Skin of body (tissue), 2 donors: ENCODE results near the gene ZNF362. TPM values are rescaled to one million over a fixed set of nuclear protein-coding genes. Genes with fewer than 3 reads are reported as not detected.
"Not testable (repeated sequence)": the region's sequence is repeated elsewhere in the genome, so short reads cannot be mapped to it uniquely, and the experiment has no call there.

Source experiments
- DNase-seq: peaks from one replicate; lab custom pipeline; 2025; lab: John Stamatoyannopoulos, UW
- total RNA-seq: library from RNA; depleted of rRNA; stranded (reverse); fragments of >200 nt; gene quantifications from one replicate; pipeline ENCODE4 v1.2.3, GENCODE V29; 2014

ZNF362 gene
- total RNA-seq, 1 donor from 2014 or later = 9.4 TPM

DNA sequence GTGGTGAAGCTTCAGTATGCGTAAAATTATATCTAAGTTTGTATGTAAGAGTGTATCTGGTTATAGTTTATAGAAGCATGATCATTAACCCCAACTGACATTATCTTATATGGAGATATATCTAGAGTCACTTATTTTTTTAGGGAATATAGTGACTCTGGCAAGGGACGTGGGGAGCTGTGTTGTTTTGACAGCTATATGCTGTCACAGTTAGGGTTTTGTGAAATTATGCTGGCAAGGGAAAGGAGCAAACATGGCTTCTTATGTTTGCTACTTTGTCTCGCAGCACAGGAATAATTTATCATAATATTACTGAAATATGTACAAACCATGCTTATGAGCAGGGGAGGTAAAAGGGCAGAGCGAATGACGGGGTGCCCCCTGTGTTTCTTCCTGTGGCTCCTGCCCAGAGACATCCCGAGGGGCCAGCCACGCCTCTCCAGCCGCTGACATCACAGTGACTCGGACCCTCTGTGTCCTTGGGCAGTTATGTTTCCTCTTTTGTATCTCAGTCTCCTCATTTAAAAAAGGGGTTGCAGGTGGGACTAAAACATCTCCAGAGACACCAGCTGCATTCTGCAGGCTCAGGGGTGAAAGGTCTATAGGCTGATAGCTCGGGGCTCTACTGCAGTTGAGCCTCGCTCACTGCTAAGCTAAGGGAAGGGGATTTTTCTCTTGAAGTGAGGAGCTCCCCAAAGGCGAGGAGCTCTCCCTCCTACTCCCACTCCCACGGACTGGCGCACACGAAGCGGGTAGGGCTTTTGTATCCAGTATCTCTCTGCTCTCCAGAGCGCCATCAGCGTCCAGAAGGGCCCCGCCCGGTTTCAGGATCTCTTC, 49.7 kb downstream of the ZNF362 start:
- no peak for DNase-seq

DNA sequence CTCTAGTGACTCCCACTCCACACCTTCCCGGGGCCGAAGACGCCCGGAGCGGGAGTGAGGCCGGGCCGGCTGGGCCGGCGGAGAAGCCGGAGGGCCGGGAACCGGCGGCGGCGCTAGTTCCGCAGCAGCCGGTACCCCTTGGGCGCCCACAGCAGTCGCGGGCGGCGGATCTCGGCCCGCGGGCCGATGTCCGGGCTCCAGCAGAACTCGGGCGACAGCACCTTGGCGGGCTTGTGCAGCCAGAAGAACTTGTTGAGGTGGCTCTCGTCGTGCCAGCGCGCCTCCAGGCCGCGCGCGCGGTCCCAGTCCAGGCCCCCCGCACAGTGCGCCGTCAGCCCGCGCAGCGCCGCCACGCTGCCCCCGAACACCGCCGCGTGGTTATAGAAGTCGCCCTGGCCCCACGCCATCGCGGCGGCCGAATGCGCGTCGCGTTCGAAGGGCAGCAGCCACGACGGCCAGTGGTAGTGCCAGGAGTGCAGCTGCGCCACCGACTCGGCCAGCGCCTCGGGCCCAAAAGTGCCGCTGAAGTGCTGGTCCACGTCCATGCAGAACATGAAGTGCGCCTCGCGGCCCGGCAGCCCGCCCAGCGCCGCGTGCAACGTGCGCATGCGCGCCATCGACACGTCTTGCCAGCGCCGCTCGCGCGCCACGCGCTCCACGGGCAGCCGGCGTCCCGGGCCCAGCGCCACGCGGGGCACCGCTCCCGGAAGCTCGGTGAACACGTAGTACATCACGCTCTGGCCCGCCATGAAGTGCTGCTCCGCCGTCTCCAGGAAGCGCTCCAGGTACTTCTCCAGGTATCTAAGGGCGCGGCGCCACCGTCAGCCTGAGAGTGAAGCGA, 50.6 kb downstream of the ZNF362 start:
- DNase-seq = no peak

DNA sequence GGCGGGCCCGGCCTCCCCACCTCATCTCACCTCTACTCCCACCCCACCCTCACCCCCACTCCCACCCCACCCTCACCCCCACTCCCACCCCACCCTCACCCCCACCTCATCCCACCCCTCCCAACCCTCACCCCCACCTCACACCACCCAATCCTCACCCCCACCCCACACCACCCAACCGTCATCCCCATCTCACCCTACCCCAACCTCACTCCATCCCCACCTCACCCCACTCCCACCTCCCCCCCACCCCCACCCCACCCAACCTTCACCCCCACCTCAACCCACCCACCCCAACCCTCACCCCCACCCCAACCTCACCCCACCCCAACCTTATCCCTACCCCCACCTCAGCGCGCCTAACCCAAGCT, 51.2 kb downstream of the ZNF362 start:
- no peak for DNase-seq

DNA sequence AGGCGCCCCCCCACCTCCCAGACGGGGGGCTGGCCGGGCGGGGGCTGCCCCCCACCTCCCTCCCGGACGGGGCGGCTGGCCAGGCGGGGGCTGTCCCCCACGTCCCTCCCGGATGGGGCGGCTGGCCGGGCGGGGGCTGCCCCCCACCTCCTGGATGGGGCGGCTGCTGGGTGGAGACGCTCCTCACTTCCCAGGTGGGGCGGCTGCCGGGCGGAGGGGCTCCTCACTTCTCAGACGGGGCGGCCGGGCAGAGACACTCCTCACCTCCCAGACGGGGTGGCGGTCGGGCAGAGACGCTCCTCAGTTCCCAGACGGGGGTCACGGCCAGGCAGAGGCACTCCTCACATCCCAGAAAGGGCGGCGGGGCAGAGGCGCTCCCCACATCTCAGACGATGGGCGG, 53.1 kb downstream of the ZNF362 start:
- not testable (repeated sequence) for DNase-seq

DNA sequence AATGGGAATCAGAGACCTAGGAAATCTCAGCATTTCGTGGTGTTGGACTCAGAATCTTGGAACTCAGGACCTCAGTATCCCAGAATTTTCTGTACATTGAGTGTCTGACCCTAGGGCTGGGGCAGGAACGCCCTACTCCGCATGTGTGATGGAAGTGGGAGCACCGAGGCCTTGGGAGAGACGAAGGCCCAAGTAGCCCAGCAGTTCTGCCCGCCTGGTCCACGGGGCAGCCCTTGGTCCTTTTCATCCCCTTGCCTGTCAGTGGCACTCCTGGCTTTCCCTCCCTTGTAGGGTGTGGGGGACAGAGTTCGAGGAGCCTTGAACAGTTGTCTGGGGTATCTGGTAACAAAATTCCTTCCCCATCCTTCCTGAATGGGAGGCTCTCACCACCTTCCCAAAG, 54.4 kb downstream of the ZNF362 start:
- no peak for DNase-seq

DNA sequence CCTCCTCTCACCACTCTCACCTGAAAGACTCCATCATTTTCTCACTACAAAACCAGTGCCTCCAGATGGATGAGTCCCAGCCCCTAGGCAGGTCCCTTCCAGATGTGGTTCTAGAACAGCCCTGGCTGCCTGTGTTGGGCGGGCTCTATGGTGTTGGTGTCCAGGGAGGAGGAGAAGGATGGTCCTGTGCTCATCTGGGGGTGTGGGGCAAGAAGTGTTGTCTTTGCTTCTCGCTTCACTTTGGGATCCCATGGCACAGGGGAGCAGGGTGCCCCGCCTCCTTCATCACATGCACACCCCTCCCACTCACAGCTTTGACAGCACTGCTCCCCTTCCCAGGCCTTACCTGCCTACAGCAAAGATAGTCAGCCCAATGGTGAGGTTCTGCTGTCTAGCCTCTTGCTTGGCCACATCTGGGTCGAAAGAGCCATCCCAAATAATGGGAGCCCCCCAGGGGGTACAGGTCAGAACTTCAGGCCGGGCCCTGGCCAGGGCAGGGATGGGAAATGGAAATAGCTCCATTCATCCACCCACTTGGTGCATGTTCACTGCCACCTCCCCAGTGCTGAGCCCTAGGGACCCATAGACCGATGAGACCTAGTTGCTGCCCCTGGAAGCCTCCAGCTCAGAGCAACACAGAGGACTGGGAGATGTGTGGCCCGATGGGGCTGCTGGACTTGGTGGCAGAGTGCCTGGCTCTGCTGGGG, 55.6 kb downstream of the ZNF362 start:
- DNase-seq = no peak

DNA sequence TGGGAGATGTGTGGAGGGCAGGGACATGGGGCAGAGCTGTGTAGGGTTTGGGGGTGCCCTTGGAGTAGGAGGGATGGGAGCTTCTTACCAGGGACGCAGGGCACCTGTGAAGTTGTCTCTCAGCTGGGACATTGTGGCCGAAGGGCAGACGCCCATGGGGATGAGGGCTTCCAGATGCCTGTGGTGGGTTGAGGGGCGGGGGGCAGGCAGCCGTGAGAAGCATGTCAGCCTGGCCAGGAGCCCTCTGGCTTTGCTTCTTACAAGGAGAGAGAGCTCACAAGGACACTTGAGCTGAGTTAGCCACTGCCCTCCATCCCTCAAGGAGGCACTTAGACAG, 56.1 kb downstream of the ZNF362 start:
- no peak for DNase-seq

DNA sequence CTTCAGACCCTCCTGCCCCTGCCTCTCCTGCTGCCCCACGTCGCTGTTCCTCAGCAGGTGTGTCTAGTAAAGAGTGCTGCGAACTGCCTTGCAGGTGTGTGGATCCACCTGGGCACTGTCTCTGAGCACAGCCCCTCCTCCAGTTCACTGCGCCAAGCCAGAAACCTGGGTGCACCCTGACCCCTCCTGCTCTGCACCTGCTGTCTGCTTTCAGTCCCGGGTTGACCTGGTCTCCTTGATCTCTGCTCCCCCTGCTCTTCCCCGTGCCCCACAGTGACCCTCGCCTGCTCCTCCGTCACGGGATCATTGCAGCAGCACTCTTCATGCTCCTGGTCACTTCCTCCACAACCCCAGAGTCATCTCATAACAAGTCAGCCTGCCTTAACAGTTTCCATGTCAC, 58.1 kb downstream of the ZNF362 start:
- no peak for DNase-seq

DNA sequence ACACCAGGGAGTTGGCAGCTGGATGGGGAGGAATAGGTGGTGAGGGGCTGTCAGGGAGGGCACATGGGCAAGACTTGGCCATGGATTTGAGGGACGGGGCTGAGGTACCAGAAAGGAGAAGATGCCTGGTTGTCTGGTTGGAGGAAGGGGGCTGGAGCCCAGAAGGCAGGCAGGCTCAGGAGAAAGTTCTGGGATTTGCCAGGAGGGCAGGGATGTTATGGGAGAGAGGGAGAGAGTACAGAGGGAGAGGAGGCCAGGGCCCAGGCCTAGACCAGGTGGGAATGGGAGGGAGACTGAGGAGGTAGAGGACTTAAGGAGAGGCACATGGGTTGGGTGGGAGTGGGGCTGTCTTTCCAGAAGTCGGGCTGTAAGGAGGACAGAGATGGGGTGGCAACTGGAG, 60.3 kb downstream of the ZNF362 start:
- DNase-seq = no peak

DNA sequence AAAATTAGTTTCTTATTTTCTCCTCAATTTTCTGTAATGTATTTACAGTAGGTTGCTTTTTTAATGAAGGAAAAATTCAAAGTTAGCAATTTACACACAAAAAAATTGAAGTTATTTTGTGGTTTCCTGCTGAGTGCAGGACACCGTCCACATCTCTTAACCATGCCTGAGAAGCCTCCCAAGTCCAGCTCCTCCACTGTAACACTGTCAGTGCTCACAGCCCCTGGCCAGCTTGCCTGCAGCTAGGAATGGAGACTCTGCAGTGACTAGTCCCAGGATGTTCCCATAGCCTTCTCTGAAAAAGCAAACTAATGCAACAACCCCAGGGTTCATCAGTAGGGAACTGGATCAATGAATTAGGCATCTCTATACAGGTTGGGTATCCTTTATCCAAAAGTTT, 61.1 kb downstream of the ZNF362 start:
- no peak for DNase-seq

DNA sequence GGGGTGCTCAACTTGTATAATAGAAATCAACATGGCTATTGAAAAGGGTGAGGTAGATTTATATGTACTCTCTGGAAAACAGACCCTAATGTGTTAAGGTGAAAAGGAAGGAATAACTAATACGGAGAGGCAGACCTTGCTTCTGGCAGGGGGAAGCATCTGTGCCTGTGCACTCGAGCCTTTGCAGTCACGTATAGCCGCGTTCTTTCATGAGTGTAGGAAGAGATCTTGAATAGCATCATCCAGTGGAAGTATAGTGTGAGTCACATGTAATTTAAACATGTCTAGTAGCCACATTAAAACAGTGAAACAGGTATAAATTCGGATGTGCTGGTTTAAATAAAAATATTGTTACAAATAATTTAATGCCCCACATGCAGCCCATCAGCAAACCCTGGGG, 61.7 kb downstream of the ZNF362 start:
- no peak for DNase-seq

DNA sequence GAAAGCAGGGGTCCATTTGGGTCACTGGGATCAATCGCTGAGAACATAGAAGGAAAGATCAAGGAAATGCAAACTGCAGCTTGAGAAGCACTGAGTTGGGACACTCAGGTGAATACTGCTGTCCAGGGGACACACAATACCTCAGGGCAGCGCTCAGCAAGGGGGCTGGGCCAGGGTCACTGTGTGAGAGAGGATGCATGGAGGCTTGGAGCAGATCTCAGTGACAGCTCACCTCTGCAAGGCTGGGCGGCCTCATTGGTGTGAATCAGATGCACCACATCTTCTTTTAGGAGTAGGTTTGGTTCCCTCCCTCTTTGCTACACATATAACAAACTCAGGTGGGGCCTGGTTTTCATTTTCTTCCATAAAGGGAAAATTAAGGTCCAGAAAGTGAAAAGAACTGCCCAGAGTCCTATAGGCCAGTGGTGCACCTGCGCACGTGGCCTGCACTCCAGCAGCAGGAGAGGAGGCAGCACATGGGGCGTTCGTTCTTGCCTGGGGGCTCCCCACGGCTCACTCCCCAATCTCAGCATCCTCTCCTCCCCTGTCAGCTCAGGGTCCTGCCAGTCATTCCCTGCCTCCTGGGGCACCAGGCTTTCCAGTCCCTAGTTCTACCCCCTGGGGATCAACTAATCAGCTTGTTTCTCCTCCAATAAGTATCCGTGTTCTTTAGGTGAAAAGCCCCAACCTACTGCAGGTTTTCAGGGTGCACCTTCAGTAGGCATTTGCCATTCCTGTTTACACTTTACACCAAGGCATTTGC, 63.1 kb downstream of the ZNF362 start:
- no peak for DNase-seq

DNA sequence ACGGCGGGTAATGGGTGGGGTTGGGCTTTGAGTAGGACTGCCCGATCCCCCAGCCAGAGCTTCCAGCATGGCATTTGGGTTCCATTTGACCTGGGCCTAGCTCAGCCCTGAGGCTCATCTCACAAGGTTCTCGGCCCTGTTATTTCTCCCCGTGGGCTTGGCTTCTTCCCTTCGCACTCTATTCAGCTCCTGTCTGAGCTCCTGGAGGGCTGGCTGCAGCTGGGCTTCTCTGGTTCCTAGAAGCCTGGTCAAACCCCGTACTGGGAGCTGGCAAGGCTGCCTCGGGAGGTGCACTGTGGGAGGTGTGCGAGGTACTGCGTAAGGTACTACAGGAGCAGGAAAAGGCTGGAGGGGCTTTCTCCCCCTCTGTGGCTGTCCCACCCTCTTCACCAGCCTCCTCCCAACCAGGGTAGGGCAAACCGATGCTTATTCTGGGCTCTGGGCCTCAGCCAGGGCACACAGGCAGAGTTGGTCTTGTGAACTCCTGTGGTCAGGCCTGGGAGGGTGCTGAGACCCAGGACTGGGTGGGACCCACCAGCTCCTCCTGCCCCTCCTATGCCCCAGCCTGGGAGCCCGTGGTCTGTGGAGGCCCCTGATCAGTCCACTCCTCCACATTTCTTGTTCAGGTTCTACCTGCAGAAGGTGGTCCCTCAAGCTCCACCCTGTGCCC, 63.8 kb downstream of the ZNF362 start:
- DNase-seq = no peak

DNA sequence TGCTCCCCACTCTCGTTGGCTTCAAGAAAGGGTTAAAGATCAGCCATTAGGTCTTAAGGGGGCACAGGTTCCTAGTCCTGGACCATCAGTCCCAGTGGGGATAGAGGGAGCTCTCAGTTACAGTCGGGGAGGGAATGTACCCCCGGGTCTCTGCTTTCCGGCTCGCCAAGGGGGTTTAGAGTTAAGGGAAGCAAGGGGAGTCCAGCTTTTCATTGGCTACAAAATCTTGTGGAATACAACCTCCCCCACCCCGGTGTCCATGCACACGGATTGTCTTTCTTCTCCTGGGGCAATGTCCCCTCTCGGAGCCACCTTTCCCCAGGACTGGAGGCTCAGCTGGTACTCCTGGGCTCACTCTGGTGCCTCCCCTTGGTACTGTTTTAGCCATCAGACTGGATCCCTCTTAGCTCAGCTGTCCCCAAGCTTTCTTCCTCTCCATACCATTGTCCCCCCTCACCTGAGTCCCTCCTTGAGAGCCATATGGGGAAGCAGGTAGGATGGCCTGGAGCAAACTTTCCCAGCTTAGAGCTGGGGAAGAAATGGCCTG, 64.4 kb downstream of the ZNF362 start, which contains the start of gene A3GALT2:
Gene A3GALT2 (minus strand): TSS at position 480 of the 547 bp plus-strand sequence. CDS start 0 bp downstream, at position 480.
- DNase-seq = no peak

DNA sequence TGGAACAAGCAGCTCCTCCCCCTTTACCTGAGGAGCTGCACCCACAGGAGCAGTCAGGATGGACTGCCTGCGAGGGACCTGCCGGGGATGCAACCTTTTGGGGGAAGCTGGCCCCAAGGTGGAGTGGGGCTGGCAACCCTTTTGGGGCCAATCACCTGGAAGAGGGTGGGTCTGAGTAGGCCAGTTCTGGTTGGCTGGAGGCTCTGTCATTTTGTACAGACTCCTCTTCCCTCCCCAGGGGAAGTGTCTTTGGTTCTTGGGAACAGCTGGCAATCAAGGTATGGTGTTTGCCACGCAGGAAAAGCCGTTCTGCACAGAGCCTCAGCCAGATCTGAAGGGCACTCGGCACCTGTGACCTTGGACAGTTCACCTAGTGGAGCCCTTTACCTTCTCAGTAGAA, 64.9 kb downstream of the ZNF362 start:
- DNase-seq = no peak

DNA sequence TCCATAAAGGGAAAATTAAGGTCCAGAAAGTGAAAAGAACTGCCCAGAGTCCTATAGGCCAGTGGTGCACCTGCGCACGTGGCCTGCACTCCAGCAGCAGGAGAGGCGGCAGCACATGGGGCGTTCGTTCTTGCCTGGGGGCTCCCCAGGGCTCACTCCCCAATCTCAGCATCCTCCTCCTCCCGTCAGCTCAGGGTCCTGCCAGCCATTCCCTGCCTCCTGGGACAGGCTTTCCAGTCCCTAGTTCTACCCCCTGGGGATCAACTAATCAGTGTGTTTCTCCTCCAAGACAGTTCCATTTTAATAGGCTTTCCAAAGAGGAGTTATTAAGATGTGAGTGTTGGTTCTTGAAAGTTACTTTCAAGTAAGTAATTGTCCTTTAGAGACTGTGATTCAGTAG, 65.8 kb downstream of the ZNF362 start:
- no peak for DNase-seq

DNA sequence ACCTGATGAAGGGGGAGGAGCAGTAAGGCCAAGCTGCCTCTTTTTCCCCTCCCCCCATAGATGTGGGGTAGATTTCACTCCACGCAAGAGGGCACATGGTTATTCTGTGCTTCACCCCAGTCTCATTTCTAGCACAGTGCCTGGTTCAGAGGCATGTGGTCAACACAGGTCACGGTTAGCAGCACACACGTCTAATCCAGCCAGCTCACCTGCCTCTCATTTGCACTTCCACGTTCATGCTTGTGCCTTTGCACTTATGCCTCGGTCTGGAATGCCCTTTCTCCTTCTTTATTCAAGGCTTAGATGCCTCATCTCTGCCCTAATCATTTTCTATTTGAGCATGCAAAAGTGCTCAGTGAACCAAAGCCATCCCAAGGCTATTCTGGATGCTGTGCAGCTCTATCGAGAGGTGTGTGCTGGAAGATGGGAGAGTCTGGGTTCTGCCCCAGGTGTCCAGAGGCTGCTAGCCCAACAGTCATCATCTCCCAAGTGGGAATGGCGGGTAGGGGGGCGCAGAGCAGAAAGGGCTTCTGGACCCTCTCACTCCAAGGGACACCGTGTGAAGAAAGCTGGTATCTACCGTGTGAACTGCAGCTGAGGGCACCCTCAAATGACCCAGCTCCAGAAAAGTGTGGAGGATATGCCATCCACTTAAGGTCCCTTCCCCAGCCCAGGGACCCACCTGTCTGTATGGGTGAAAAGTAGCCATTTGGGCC, 66.7 kb downstream of the ZNF362 start:
- no peak for DNase-seq

DNA sequence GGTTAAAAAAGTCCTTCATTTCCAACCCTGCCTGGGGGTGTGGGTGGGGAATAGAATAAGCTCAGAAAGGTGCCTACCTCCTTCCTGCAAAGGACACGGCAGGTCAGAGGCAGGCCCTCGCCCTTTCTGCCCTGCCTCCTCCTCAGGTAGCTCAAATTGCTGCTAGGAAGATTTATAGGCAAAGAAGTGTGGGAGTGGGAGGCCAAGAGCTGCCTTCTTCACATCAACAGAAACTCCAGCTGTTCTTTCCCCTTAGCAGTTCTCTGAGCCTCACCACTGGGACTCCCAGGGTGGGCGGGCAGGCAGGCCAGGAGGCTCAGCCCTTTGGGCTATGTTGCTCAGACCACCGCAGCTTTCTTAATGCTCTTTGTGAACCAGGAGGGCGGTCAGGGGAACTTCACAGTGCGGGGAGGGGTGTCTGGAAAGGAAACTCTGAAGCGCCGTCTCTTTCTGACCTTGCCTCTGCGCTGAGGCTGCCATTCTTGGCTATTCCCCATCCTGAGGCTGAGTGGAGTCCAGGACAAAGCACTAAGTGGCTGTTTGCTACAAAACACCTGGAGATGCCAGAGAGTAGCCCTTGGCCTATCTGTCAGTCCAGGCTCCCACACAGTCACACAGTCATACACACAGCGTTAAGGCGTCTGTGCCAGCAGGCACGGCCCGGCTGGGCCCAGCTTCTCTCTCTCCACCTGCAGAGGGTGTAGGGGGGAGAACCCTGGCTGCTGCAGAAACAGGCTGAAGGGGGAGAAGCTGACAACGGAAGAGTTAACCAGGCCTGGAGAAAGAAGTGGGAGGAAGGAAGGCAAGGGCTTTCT, 67.6 kb downstream of the ZNF362 start:
- DNase-seq = no peak
